Right lobe of liver (tissue), 4 donors: Measurements from ENCODE around the gene APCDD1.

ENCODE experiments used
- POLR2A ChIP-seq: fragments of 450-650 bp; IDR thresholded peaks from one replicate; pipeline ENCODE4 v1.6.1; 2017; ENCODE audit warnings: antibody characterized with exemption, mild to moderate bottlenecking
- TF ChIP-seq, protein P1 (sequence below), 4 donors: fragments of 200-600 bp in 3 of 4; fragments of 450-650 bp in 1 of 4; IDR thresholded peaks; one replicate each; pipeline versions ENCODE4 v1.5.1 to v1.8.0; 2016 to 2022; ENCODE audit warnings: antibody characterized with exemption in 4 of 4, mild to moderate bottlenecking in 2 of 4
- donor health status: DM: no; HTN: no; CAD: no.
- donor health status: DM: no; HTN: no; CAD: no.
- donor health status: DM: no; HTN: yes; CAD: no.

DNA sequence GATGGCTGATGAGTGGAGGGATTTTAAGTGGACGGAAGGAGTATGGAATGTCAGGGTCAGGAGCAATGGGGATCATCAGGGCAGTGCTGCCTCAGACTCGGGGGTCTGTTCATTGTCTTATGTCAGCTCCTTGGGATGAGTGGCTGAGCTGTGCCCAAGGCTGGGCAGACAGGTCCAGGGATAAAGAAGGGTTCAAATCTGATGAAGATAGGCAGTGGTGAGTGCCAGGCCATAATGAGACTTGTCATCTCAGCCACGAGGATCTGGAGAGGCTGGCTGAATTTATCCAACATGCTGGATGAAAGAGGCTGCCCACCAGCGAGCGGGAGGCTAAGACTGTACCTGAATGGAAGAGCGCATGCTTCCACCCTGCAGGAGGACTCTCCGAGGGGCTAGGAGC lies 46.3 kb upstream of the APCDD1 start:
- no peak for TF ChIP-seq POLR2A
- TF ChIP-seq, protein P1, sequence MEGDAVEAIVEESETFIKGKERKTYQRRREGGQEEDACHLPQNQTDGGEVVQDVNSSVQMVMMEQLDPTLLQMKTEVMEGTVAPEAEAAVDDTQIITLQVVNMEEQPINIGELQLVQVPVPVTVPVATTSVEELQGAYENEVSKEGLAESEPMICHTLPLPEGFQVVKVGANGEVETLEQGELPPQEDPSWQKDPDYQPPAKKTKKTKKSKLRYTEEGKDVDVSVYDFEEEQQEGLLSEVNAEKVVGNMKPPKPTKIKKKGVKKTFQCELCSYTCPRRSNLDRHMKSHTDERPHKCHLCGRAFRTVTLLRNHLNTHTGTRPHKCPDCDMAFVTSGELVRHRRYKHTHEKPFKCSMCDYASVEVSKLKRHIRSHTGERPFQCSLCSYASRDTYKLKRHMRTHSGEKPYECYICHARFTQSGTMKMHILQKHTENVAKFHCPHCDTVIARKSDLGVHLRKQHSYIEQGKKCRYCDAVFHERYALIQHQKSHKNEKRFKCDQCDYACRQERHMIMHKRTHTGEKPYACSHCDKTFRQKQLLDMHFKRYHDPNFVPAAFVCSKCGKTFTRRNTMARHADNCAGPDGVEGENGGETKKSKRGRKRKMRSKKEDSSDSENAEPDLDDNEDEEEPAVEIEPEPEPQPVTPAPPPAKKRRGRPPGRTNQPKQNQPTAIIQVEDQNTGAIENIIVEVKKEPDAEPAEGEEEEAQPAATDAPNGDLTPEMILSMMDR (IDR thresholded peaks at IDR 0.05), result no peak
